ENCODE data around the gene GAPDHS.

The GAPDHS gene

GRCh38 chr19:35518313-35518712 is 14.9 kb upstream of the GAPDHS start:
- Mint-ChIP-seq H3K9me3 (no peaks in the 10 kb centered on the region), H3K27me3 (ENCODE audit: low read depth, poor library complexity) (peaks cover 33% of the 10 kb centered on the region), H3K4me1 (peaks cover 15% of the 10 kb centered on the region), H3K27ac (no peak overlapping the region), H3K36me3 (ENCODE audit: low read depth) (no peaks in the 10 kb centered on the region), H3K4me3 (no peak overlapping the region)
- no peak for TF ChIP-seq CTCF (IDR thresholded peaks at IDR 0.05)
- DNase-seq, result no peak

GRCh38 chr19:35519291-35519690 is 14.0 kb upstream of the GAPDHS start:
- H3K9me3 Mint-ChIP-seq, result no peaks in the 10 kb centered on the region
- no peak overlapping the region for H3K4me3 Mint-ChIP-seq
- H3K36me3 Mint-ChIP-seq (ENCODE audit: low read depth), result no peaks in the 10 kb centered on the region
- H3K27ac Mint-ChIP-seq, result peak overlapping the region; percentile 21
- H3K27me3 Mint-ChIP-seq (ENCODE audit: low read depth, poor library complexity), result peaks cover 24% of the 10 kb centered on the region
- H3K4me1 Mint-ChIP-seq, result peaks cover 12% of the 10 kb centered on the region
- no peak for DNase-seq
- TF ChIP-seq CTCF (IDR thresholded peaks at IDR 0.05), result no peak

- no peak for DNase-seq
- H3K4me3 Mint-ChIP-seq, result no peak overlapping the region
- H3K9me3 Mint-ChIP-seq, result no peaks in the 10 kb centered on the region
- peaks cover 17% of the 10 kb centered on the region for H3K4me1 Mint-ChIP-seq
- H3K36me3 Mint-ChIP-seq (ENCODE audit: low read depth), result no peaks in the 10 kb centered on the region
- H3K27me3 Mint-ChIP-seq (ENCODE audit: low read depth, poor library complexity), result peaks cover 16% of the 10 kb centered on the region
- no peak for TF ChIP-seq CTCF (IDR thresholded peaks at IDR 0.05)
- no peak overlapping the region for H3K27ac Mint-ChIP-seq
These were observed 12.0 kb upstream of the GAPDHS start for GRCh38 chr19:35521124-35521743.

GRCh38 chr19:35522745-35523327 is 10.4 kb upstream of the GAPDHS start:
- no peak for DNase-seq
- H3K4me1 Mint-ChIP-seq, result peaks cover 17% of the 10 kb centered on the region
- H3K27me3 Mint-ChIP-seq (ENCODE audit: low read depth, poor library complexity), result peaks cover 22% of the 10 kb centered on the region
- no peak overlapping the region for H3K27ac Mint-ChIP-seq
- no peak for TF ChIP-seq CTCF (IDR thresholded peaks at IDR 0.05)
- no peaks in the 10 kb centered on the region for H3K36me3 Mint-ChIP-seq (ENCODE audit: low read depth)
- H3K4me3 Mint-ChIP-seq, result no peak overlapping the region
- no peaks in the 10 kb centered on the region for H3K9me3 Mint-ChIP-seq

GRCh38 chr19:35524181-35524837 is 8.9 kb upstream of the GAPDHS start:
- peak; percentile 41 for DNase-seq
- Mint-ChIP-seq H3K4me3 (no peak overlapping the region), H3K27me3 (ENCODE audit: low read depth, poor library complexity) (peaks cover 20% of the 10 kb centered on the region), H3K9me3 (no peaks in the 10 kb centered on the region), H3K36me3 (ENCODE audit: low read depth) (no peaks in the 10 kb centered on the region), H3K4me1 (peaks cover 17% of the 10 kb centered on the region), H3K27ac (no peak overlapping the region)
- no peak for TF ChIP-seq CTCF (IDR thresholded peaks at IDR 0.05)
